Osteocyte (in vitro differentiated cells): Measurements from ENCODE around the gene MAN2A1. TPM values are rescaled to one million over a fixed set of nuclear protein-coding genes. Genes with fewer than 3 reads are reported as not detected.
A peak's percentile ranks its signal among the peaks of the same experiment; 100 is the strongest.

ENCODE experiments used
- DNase-seq: peaks from one replicate; pipeline ENCODE4 v3.0.0; 2021; ENCODE audit warnings: mixed read lengths; ENCODE audit not compliant: unreplicated experiment; ENCODE audit errors: extremely low spot score
- H3K27ac Mint-ChIP-seq: one replicate; pipeline ENCODE4 v1.8.0; 2021; ENCODE audit warnings: mild to moderate bottlenecking, mixed read lengths; ENCODE audit not compliant: unreplicated experiment
- H3K27me3 Mint-ChIP-seq: one replicate; pipeline ENCODE4 v1.8.0; 2021; ENCODE audit warnings: mixed read lengths; ENCODE audit not compliant: unreplicated experiment
- H3K36me3 Mint-ChIP-seq: one replicate; pipeline ENCODE4 v1.8.0; 2021; ENCODE audit warnings: mixed read lengths; ENCODE audit not compliant: unreplicated experiment
- H3K4me1 Mint-ChIP-seq: one replicate; pipeline ENCODE4 v1.8.0; 2021; ENCODE audit warnings: mixed read lengths; ENCODE audit not compliant: unreplicated experiment
- H3K4me3 Mint-ChIP-seq: one replicate; pipeline ENCODE4 v1.8.0; 2021; ENCODE audit warnings: mild to moderate bottlenecking, moderate library complexity, mixed read lengths; ENCODE audit not compliant: unreplicated experiment
- H3K9me3 Mint-ChIP-seq: one replicate; pipeline ENCODE4 v1.8.0; 2021; ENCODE audit warnings: mixed read lengths; ENCODE audit not compliant: unreplicated experiment
- total RNA-seq: library from RNA; stranded (reverse); gene quantifications from 2 replicates; pipeline ENCODE4 v1.2.1, GENCODE V29; 2021
- TF ChIP-seq, protein P1 (sequence below): fragments of 200-600 bp; sonication (generic); IDR thresholded peaks from 2 replicates; pipeline ENCODE4 v1.5.0; 2021; ENCODE audit warnings: antibody characterized with exemption, mild to moderate bottlenecking, moderate library complexity

MAN2A1 gene
- total RNA-seq, 1 donor from 2014 or later: 139 TPM

DNA sequence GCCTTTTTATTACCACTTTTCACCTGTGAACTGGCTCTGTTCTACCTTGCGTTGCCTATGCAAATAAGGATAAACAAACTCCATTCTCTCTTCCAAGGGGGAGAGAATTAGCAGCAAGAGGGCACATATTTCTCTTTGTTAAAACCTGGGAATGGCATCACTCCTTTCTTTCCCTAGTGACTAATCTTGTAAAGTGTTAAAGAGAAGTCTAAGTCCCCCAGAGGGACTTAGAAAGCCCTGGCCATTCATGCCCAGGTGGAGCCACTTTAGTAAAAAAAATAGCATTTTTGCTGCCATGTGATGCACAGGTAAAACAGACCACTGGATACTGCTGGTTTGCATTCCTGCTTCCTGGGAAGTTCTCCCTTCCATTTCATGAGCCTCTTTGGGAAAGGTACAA lies 148.4 kb downstream of the MAN2A1 start:
- peaks cover 20% of the 10 kb centered on the region for H3K4me1 Mint-ChIP-seq
- H3K27ac Mint-ChIP-seq: no peak overlapping the region
- H3K9me3 Mint-ChIP-seq: no peaks in the 10 kb centered on the region
- DNase-seq: no peak
- H3K27me3 Mint-ChIP-seq: no peaks in the 10 kb centered on the region
- H3K4me3 Mint-ChIP-seq: no peak overlapping the region
- peaks cover 64% of the 10 kb centered on the region for H3K36me3 Mint-ChIP-seq
- TF ChIP-seq, protein P1, sequence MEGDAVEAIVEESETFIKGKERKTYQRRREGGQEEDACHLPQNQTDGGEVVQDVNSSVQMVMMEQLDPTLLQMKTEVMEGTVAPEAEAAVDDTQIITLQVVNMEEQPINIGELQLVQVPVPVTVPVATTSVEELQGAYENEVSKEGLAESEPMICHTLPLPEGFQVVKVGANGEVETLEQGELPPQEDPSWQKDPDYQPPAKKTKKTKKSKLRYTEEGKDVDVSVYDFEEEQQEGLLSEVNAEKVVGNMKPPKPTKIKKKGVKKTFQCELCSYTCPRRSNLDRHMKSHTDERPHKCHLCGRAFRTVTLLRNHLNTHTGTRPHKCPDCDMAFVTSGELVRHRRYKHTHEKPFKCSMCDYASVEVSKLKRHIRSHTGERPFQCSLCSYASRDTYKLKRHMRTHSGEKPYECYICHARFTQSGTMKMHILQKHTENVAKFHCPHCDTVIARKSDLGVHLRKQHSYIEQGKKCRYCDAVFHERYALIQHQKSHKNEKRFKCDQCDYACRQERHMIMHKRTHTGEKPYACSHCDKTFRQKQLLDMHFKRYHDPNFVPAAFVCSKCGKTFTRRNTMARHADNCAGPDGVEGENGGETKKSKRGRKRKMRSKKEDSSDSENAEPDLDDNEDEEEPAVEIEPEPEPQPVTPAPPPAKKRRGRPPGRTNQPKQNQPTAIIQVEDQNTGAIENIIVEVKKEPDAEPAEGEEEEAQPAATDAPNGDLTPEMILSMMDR: no peak

DNA sequence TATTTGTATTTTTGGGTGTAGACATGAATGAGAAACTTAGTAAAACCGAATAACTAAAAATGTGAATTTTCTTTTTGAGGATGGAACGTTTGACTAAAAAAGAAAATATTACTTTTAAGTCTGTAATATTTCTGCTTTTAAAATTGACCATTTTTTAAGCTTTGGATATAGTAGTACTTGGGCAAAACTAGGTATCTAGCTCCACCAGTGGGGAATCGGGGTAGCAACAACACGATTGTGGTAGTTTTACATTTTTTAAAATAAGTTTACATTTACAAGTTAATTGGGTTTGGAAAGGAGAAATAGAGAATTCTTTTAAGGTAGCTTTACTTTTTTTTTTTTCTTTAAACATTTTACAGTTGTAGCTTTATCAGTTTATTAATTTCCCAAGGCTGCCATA lies 154.4 kb downstream of the MAN2A1 start:
- DNase-seq: no peak
- Mint-ChIP-seq H3K27me3 (no peaks in the 10 kb centered on the region), H3K27ac (no peak overlapping the region), H3K4me3 (no peak overlapping the region), H3K36me3 (peaks cover 85% of the 10 kb centered on the region), H3K4me1 (no peaks in the 10 kb centered on the region), H3K9me3 (no peaks in the 10 kb centered on the region)
- TF ChIP-seq, protein P1: peak; percentile 39

DNA sequence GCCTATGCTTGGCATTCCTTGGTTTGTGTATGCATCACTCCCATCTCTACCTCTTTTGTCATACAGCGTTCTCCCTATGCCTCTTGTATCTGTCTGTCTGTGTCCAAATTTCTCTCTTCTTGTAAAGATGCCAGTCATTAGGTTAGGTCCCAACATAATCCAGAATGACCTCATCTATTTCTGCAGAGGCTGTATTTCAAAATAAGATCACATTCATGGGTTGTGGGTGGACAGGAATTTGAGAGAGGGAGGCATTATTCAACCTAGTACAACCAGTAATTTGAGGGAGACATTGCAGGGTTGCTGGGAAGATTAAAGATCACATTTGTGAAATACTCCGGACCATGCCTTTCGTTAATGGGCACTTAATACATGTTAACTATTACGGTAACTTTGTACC lies 155.0 kb downstream of the MAN2A1 start:
- Mint-ChIP-seq H3K27me3 (no peaks in the 10 kb centered on the region), H3K9me3 (no peaks in the 10 kb centered on the region), H3K36me3 (peaks cover 87% of the 10 kb centered on the region), H3K4me3 (no peak overlapping the region), H3K4me1 (no peaks in the 10 kb centered on the region), H3K27ac (no peak overlapping the region)
- TF ChIP-seq, protein P1: no peak
- DNase-seq: no peak

DNA sequence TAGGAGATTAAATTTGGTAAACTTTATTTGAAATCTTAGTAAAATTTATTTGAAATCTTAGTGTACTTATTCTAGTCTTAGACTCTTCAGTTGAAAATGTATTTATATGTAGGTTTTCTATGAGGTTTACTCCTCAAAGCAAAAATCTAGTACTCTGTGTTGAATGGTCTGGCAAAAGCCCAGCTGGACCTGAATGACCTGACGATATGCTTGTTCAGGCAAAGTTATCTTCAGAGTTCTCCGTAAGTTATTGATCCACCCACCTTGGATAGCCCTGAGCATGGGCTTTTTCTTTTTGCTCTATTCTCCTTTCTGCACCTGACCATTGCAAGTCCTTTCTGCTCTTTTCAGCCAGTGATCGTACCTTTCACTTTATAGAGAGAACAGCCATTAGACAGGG lies 158.4 kb downstream of the MAN2A1 start:
- Mint-ChIP-seq H3K36me3 (peaks cover 87% of the 10 kb centered on the region), H3K9me3 (peaks cover 3% of the 10 kb centered on the region), H3K4me1 (peaks cover 2% of the 10 kb centered on the region), H3K27me3 (no peaks in the 10 kb centered on the region), H3K4me3 (no peak overlapping the region), H3K27ac (no peak overlapping the region)
- TF ChIP-seq, protein P1: no peak
- no peak for DNase-seq

DNA sequence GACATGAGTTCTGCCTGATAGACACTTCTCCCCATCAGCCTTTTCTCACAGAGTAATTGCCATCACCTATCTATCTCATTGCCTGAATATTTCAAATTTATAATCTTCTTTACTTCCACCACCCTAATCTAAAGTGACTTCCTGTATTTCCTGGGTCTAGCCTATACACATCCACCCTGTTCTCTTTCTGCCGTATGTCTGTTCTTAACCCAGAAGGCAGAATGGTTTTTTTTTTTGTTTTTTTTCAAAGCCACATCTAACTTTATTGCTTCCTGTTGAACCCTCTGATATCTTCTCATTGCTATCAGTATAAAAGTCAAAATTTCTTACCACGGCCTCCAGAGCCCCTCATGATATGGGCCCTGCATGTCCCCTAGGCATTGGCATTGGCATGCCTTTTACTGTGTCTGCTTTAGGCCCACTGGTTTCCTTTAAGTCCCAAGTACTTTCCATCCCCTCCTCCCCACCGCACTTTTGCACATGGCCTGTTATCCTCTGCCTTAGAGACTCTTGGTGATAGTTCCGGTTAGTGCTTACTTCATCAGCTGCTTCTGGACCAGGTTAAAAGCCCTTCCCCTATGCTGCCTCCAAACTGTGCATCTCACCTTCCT lies 159.9 kb downstream of the MAN2A1 start:
- H3K27me3 Mint-ChIP-seq: no peaks in the 10 kb centered on the region
- H3K9me3 Mint-ChIP-seq: peaks cover 3% of the 10 kb centered on the region
- no peak for DNase-seq
- H3K36me3 Mint-ChIP-seq: peaks cover 77% of the 10 kb centered on the region
- TF ChIP-seq, protein P1: no peak
- peaks cover 4% of the 10 kb centered on the region for H3K4me1 Mint-ChIP-seq
- H3K4me3 Mint-ChIP-seq: no peak overlapping the region
- no peak overlapping the region for H3K27ac Mint-ChIP-seq
